ENCODE measurements around the gene MTA1.

DNA sequence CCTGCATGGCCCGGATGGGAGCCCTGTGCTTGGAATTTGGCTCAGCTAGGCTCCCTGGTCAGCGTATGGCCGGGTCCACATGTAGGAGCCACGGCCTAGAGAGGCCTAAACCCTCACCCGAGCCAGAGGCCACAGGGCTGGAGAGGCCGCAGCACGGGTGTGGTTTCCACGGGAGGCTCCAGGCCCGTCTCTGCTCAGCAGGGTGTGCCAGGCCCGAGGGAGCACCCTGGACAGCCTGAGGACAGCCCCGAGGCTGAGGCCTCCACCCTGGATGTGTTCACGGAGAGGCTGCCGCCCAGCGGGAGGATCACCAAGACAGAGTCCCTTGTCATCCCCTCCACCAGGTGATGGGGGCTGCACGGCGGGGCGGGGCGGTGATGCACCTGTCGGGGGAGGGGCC, 38.9 kb upstream of the MTA1 start:
- TF ChIP-seq, protein P1, sequence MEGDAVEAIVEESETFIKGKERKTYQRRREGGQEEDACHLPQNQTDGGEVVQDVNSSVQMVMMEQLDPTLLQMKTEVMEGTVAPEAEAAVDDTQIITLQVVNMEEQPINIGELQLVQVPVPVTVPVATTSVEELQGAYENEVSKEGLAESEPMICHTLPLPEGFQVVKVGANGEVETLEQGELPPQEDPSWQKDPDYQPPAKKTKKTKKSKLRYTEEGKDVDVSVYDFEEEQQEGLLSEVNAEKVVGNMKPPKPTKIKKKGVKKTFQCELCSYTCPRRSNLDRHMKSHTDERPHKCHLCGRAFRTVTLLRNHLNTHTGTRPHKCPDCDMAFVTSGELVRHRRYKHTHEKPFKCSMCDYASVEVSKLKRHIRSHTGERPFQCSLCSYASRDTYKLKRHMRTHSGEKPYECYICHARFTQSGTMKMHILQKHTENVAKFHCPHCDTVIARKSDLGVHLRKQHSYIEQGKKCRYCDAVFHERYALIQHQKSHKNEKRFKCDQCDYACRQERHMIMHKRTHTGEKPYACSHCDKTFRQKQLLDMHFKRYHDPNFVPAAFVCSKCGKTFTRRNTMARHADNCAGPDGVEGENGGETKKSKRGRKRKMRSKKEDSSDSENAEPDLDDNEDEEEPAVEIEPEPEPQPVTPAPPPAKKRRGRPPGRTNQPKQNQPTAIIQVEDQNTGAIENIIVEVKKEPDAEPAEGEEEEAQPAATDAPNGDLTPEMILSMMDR (IDR thresholded peaks at IDR 0.05) = no peak
- TF ChIP-seq POLR2A (IDR thresholded peaks at IDR 0.05) = no peak

Data from uterus (tissue), 2 donors.